Nephron progenitor cell (in vitro differentiated cells): ENCODE data around the gene NR6A1.
A peak's percentile ranks its signal among the peaks of the same experiment; 100 is the strongest.

Experiments
- DNase-seq: peaks from one replicate; pipeline ENCODE4 v3.0.0; 2021
- H3K27ac Mint-ChIP-seq: 2 replicates; pipeline ENCODE4 v1.8.0; 2021; ENCODE audit warnings: mild to moderate bottlenecking, moderate library complexity, mixed read lengths
- H3K27me3 Mint-ChIP-seq: 2 replicates; pipeline ENCODE4 v1.8.0; 2021; ENCODE audit warnings: mild to moderate bottlenecking, low read depth, mixed read lengths; ENCODE audit not compliant: poor library complexity
- H3K36me3 Mint-ChIP-seq: 2 replicates; pipeline ENCODE4 v1.8.0; 2021; ENCODE audit warnings: low read depth, mixed read lengths
- H3K4me1 Mint-ChIP-seq: 2 replicates; pipeline ENCODE4 v1.8.0; 2021; ENCODE audit warnings: mixed read lengths
- H3K4me3 Mint-ChIP-seq: 2 replicates; pipeline ENCODE4 v1.8.0; 2021; ENCODE audit warnings: mild to moderate bottlenecking, moderate library complexity, mixed read lengths
- H3K9me3 Mint-ChIP-seq: 2 replicates; pipeline ENCODE4 v1.8.0; 2021; ENCODE audit warnings: mild to moderate bottlenecking, moderate library complexity, mixed read lengths
- CTCF ChIP-seq: fragments of 200-600 bp; sonication (generic); IDR thresholded peaks from 2 replicates; pipeline ENCODE4 v1.5.0; 2021; ENCODE audit warnings: antibody characterized with exemption

Gene NR6A1

GRCh38 chr9:124708633-124709291, 62.3 kb downstream of the NR6A1 start:
- H3K4me1 Mint-ChIP-seq, result peaks cover 16% of the 10 kb centered on the region
- H3K27ac Mint-ChIP-seq, result no peak overlapping the region
- no peaks in the 10 kb centered on the region for H3K27me3 Mint-ChIP-seq
- H3K36me3 Mint-ChIP-seq, result peaks cover 66% of the 10 kb centered on the region
- no peak overlapping the region for H3K4me3 Mint-ChIP-seq
- DNase-seq, result no peak
- TF ChIP-seq CTCF, result no peak
- H3K9me3 Mint-ChIP-seq, result peaks cover 25% of the 10 kb centered on the region

- DNase-seq, result no peak
- Mint-ChIP-seq H3K27ac (peak overlapping the region; percentile 41), H3K9me3 (peaks cover 31% of the 10 kb centered on the region), H3K4me1 (peaks cover 16% of the 10 kb centered on the region), H3K36me3 (peaks cover 66% of the 10 kb centered on the region), H3K27me3 (peaks cover 3% of the 10 kb centered on the region), H3K4me3 (no peak overlapping the region)
- no peak for TF ChIP-seq CTCF
Observed at GRCh38 chr9:124708074-124708473, 63.0 kb downstream of the NR6A1 start.

GRCh38 chr9:124707666-124708065, 63.4 kb downstream of the NR6A1 start:
- Mint-ChIP-seq H3K4me3 (no peak overlapping the region), H3K27me3 (peaks cover 3% of the 10 kb centered on the region), H3K9me3 (peaks cover 35% of the 10 kb centered on the region), H3K36me3 (peaks cover 67% of the 10 kb centered on the region), H3K4me1 (peaks cover 17% of the 10 kb centered on the region), H3K27ac (peak overlapping the region; percentile 41)
- no peak for TF ChIP-seq CTCF
- no peak for DNase-seq

GRCh38 chr9:124706685-124707084, 64.4 kb downstream of the NR6A1 start:
- no peak overlapping the region for H3K27ac Mint-ChIP-seq
- H3K4me1 Mint-ChIP-seq, result peaks cover 20% of the 10 kb centered on the region
- H3K4me3 Mint-ChIP-seq, result no peak overlapping the region
- peaks cover 43% of the 10 kb centered on the region for H3K9me3 Mint-ChIP-seq
- no peak for DNase-seq
- peaks cover 3% of the 10 kb centered on the region for H3K27me3 Mint-ChIP-seq
- peaks cover 71% of the 10 kb centered on the region for H3K36me3 Mint-ChIP-seq
- no peak for TF ChIP-seq CTCF

GRCh38 chr9:124699575-124699974, 71.5 kb downstream of the NR6A1 start:
- no peak overlapping the region for H3K4me3 Mint-ChIP-seq
- H3K9me3 Mint-ChIP-seq, result peaks cover 26% of the 10 kb centered on the region
- peaks cover 76% of the 10 kb centered on the region for H3K36me3 Mint-ChIP-seq
- H3K27ac Mint-ChIP-seq, result peak overlapping the region; percentile 26
- H3K4me1 Mint-ChIP-seq, result peaks cover 46% of the 10 kb centered on the region
- no peak for DNase-seq
- no peak for TF ChIP-seq CTCF
- H3K27me3 Mint-ChIP-seq, result peaks cover 3% of the 10 kb centered on the region

GRCh38 chr9:124698265-124698664, 72.8 kb downstream of the NR6A1 start:
- no peak for DNase-seq
- Mint-ChIP-seq H3K9me3 (peaks cover 13% of the 10 kb centered on the region), H3K36me3 (peaks cover 63% of the 10 kb centered on the region), H3K4me3 (no peak overlapping the region), H3K4me1 (peaks cover 58% of the 10 kb centered on the region), H3K27me3 (peaks cover under 1% of the 10 kb centered on the region), H3K27ac (no peak overlapping the region)
- TF ChIP-seq CTCF, result no peak
